SIG-M5 treated with dmso at 0.1 percent for 504 hours (cell line): ENCODE data around the gene ANKRD30A.
"Not testable (repeated sequence)": the region's sequence is repeated elsewhere in the genome, so short reads cannot be mapped to it uniquely, and the experiment has no call there.

Source experiments
- DNase-seq: peaks from one replicate; lab custom pipeline; 2025; ENCODE audit not compliant: unreplicated experiment; lab: John Stamatoyannopoulos, UW

Gene ANKRD30A

GRCh38 chr10:37125191-37125732 is at the start of gene ANKRD30A:
Gene ANKRD30A, plus strand, starts transcription at chr10:37125598. Its CDS starts 190 bp downstream, at chr10:37125788.
- DNase-seq, result no peak

- not testable (repeated sequence) for DNase-seq
These were observed 49.3 kb upstream of the ANKRD30A start for GRCh38 chr10:37076083-37076482.

GRCh38 chr10:37095792-37096573 is 29.4 kb upstream of the ANKRD30A start:
- no peak for DNase-seq

- DNase-seq, result no peak
These were observed 24.1 kb upstream of the ANKRD30A start for GRCh38 chr10:37101261-37101660.

- DNase-seq, result no peak
These were observed 16.4 kb upstream of the ANKRD30A start for GRCh38 chr10:37109000-37109399.

- DNase-seq, result no peak
These were observed 866 bp upstream of the ANKRD30A start for GRCh38 chr10:37124532-37124931.

GRCh38 chr10:37125921-37126320 is 523 bp downstream of the ANKRD30A start:
- DNase-seq, result no peak

- DNase-seq, result no peak
These were observed 21.0 kb downstream of the ANKRD30A start for GRCh38 chr10:37146443-37146842.

GRCh38 chr10:37162430-37162829 is 37.0 kb downstream of the ANKRD30A start:
- DNase-seq, result not testable (repeated sequence)

GRCh38 chr10:37171945-37172344 is 46.5 kb downstream of the ANKRD30A start:
- DNase-seq, result not testable (repeated sequence)

GRCh38 chr10:37178296-37178695 is 52.9 kb downstream of the ANKRD30A start:
- DNase-seq, result not testable (repeated sequence)

GRCh38 chr10:37182719-37183118 is 57.3 kb downstream of the ANKRD30A start:
- not testable (repeated sequence) for DNase-seq

GRCh38 chr10:37206132-37206531 is 80.7 kb downstream of the ANKRD30A start:
- DNase-seq, result no peak

GRCh38 chr10:37220866-37221265 is 95.5 kb downstream of the ANKRD30A start:
- no peak for DNase-seq

- DNase-seq, result no peak
These were observed 96.6 kb downstream of the ANKRD30A start for GRCh38 chr10:37222046-37222445.

- DNase-seq, result no peak
These were observed 99.8 kb downstream of the ANKRD30A start for GRCh38 chr10:37225163-37225562.

GRCh38 chr10:37226524-37226923 is 101.1 kb downstream of the ANKRD30A start:
- DNase-seq, result no peak

GRCh38 chr10:37234692-37235091 is 109.3 kb downstream of the ANKRD30A start:
- DNase-seq, result no peak

- DNase-seq, result no peak
These were observed 110.7 kb downstream of the ANKRD30A start for GRCh38 chr10:37236093-37236492.

GRCh38 chr10:37240223-37240622 is 114.8 kb downstream of the ANKRD30A start:
- DNase-seq, result no peak

GRCh38 chr10:37246637-37247036 is 121.2 kb downstream of the ANKRD30A start:
- no peak for DNase-seq

- DNase-seq, result not testable (repeated sequence)
These were observed 130.4 kb downstream of the ANKRD30A start for GRCh38 chr10:37255837-37256236.

GRCh38 chr10:37263304-37263703 is 137.9 kb downstream of the ANKRD30A start:
- no peak for DNase-seq
